Peyer's patch (tissue), 4 donors: ENCODE data around the gene GATM.

Experiments used
- POLR2A ChIP-seq, 2 donors: fragments of 450-650 bp; IDR thresholded peaks; one replicate each; pipeline ENCODE4 v1.5.1; 2017; ENCODE audit warnings: antibody characterized with exemption in 2 of 2, mild to moderate bottlenecking in 2 of 2, moderate library complexity in 2 of 2
- TF ChIP-seq, protein P1 (sequence below), 6 experiments: fragments of 450-650 bp in 4 of 6; fragments of 200-600 bp in 2 of 6; sonication (generic) in 1 of 6; IDR thresholded peaks; one replicate each; pipeline ENCODE4 v1.5.1; 2017 to 2019; ENCODE audit warnings: antibody characterized with exemption in 6 of 6, mild to moderate bottlenecking in 3 of 6, moderate library complexity in 1 of 6

DNA sequence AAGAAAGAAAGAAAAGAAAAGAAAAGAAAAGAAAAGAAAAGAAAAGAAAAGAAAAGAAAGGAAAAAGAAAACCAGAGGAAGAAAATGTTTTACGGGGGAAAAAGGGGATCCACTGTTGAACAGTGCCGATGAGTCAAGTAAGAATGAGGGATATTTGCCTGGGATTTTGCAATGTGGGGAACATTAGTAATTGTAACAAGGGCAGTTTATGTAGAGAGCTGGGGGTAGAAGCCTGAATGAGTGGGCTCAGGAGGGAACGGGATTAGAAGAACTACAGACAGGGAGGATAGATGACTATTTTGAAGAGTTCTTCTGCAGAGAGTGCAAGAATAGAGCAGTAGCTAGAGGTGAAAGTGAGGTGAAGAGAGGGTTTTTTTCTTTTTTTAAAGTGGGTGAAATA lies 28.7 kb downstream of the GATM start:
- TF ChIP-seq, protein P1, sequence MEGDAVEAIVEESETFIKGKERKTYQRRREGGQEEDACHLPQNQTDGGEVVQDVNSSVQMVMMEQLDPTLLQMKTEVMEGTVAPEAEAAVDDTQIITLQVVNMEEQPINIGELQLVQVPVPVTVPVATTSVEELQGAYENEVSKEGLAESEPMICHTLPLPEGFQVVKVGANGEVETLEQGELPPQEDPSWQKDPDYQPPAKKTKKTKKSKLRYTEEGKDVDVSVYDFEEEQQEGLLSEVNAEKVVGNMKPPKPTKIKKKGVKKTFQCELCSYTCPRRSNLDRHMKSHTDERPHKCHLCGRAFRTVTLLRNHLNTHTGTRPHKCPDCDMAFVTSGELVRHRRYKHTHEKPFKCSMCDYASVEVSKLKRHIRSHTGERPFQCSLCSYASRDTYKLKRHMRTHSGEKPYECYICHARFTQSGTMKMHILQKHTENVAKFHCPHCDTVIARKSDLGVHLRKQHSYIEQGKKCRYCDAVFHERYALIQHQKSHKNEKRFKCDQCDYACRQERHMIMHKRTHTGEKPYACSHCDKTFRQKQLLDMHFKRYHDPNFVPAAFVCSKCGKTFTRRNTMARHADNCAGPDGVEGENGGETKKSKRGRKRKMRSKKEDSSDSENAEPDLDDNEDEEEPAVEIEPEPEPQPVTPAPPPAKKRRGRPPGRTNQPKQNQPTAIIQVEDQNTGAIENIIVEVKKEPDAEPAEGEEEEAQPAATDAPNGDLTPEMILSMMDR (IDR thresholded peaks at IDR 0.05) = no peak
- TF ChIP-seq POLR2A (IDR thresholded peaks at IDR 0.05) = no peak
